CD4-positive, alpha-beta T cell treated with Interleukin-12 subunit alpha and Interleukin-12 subunit beta, for 1 hour (primary cell): ENCODE measurements around the gene LUC7L2.
A peak's percentile ranks its signal among the peaks of the same experiment; 100 is the strongest.
"Not testable (repeated sequence)": the region's sequence is repeated elsewhere in the genome, so short reads cannot be mapped to it uniquely, and the experiment has no call there.

ENCODE experiments used
- DNase-seq: peaks from one replicate; pipeline ENCODE4 v3.0.0-alpha.2; 2020

The LUC7L2 gene, protein sequence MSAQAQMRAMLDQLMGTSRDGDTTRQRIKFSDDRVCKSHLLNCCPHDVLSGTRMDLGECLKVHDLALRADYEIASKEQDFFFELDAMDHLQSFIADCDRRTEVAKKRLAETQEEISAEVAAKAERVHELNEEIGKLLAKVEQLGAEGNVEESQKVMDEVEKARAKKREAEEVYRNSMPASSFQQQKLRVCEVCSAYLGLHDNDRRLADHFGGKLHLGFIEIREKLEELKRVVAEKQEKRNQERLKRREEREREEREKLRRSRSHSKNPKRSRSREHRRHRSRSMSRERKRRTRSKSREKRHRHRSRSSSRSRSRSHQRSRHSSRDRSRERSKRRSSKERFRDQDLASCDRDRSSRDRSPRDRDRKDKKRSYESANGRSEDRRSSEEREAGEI

GRCh38 chr7:139359366-139360209 lies at the start of gene LUC7L2:
Gene LUC7L2 (plus strand): TSS chr7:139359894. CDS start chr7:139360262, 368 bp downstream.
- DNase-seq = peak; percentile 99

- no peak for DNase-seq
These were observed 41.7 kb upstream of the LUC7L2 start for GRCh38 chr7:139317939-139318505.

DNA sequence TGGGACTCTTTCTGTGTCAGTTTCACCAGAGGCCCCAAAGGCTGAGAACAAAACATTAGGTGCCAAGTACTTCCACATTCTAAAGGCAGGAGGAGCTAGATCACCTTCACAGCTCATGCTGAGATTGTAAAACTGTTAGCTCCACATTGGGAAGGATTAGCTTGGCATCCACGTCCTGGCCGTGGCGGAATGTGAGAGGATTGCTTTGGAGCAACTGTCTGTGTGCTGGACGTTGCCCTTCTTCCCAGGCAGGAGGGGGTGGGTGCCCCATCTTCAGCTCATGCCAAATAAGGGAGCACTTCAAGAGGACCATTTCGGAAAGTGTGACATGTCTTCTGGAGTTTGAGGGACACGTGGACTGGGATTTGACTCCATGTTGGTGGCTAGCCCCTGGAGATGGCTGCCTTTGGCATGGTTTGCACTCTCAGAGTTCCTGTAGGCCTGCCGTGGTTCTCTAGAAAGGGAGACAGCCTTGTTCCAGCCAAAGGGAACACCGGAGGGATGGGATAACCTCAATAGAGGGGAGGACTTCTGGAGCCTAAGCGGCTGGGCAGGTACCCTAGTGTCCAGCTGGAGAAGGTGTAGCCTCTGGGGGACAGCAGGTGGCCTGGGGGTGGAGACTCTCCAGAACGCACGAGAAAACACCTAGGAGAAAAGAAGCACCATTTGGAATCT lies 38.5 kb upstream of the LUC7L2 start:
- no peak for DNase-seq

- DNase-seq = not testable (repeated sequence)
These were observed 35.0 kb upstream of the LUC7L2 start for GRCh38 chr7:139324709-139325108.

DNA sequence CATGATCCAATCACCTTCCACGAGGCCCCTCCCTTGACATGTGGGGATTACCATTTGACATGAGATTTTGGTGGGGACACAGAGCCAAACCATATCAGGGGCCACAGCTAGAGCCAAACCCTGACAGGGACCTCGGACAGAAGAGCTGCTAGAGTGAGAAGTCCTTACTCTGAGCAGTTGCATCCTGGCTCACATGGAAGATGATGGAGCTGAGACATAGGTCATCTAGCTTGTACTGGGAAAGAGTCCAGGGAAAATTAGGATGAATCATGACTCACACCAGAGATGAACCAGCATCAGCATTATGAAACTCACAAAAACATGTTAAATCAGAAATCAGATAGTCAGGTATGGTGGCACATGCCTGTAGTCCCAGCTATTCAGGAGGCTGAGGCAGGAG lies 31.3 kb upstream of the LUC7L2 start:
- DNase-seq = no peak

GRCh38 chr7:139329119-139329518 lies 30.6 kb upstream of the LUC7L2 start:
- DNase-seq = no peak

DNA sequence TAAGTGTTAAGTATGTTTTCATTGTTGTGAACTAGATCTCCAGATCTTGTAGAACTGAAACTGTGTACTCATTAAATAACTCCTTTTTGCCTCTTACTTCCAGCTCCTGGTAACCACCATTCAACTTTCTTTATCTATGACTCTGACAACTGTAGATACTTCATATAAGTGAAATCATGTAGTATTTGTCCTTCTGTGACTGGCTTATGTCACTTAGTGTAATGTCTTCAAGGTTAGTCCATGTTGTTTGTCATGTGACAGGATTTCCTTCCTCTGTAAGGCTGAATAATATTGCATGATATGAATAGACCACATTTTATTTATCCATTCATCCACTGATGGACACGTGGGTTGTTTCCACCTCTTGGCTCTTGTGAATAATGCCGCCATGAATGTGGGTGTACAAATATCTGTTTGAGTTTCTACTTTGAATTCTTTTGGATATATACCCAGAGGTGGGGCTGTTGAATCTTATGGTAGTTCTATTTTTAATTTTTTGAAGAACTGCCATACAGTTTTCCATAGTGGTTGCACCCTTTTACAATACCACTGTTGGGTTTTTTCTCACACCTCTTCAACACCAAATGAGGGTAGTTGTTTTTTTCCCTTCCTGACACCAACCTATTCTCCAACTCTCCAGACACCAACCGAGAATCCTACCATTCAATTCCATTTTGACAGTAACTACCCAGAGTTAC lies 29.2 kb upstream of the LUC7L2 start:
- no peak for DNase-seq

GRCh38 chr7:139332697-139333359 lies 26.9 kb upstream of the LUC7L2 start:
- DNase-seq = no peak

DNA sequence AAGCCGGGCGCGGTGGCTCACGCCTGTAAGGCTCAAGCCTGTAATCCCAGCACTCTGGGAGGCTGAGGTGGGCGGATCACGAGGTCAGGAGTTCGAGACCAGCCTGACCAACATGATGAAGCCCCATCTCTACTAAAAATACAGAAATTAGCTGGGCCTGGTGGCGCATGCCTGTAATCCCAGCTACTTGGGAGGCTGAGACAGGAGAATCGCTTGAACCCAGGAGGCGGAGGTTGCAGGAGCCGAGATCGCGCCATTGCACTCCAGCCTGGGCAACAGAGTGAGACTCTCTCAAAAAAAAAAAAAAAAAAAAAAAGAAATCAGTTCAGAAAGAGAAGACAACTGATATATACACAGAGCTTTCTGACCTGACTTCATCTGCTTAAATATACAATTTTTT lies 26.3 kb upstream of the LUC7L2 start:
- not testable (repeated sequence) for DNase-seq

DNA sequence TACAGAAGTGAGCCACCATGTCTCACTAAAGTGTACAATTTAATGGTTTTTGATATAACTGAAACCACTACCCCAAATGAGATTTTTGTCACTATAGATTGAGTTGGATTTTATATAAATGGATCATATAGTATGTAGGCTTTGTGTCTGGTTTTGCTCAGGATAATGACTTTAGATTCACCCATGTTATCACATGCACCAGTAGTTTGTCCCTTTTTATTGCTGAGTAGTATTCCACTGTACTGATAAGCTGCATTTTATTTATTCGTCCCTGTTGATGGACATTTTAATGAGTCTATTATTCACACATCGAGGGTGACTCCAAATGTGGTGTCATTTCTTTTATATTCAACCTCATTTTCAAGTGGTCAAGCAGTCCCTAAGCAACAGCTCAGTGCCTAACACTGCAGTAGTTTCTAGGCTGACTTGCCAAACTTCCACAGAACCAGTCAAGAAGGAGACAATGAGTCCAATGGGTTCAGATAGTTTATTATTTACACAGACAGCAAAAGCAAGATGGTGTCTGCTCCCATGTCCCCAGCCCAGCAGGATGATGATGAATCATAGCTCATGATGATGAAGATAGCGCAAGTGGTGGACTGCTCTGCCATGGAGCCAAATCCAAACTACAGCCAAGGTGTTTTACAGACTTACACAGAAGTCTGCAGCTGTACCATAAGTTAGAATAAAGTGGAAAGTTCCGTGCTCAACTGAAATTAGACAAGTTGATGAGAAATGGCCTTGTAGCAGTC lies 25.1 kb upstream of the LUC7L2 start:
- DNase-seq = no peak

DNA sequence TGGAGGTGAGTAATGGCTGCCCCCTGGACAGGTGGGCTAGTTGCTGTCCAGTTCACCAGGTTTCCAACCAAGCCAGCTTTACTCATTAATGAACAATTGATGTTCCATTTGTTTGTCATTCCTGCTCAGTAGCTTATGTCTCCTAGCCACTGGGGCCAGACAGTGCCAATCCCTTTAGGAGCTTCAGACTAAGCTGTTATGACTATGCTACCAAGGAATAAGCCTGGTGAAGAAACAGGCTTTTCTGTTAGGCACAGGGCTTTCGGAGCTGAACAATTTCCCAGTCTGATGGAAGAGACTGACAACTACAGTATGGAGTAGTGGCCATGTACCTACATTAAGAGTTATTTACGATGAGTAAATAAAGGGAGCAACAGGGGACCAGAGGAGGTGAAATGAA lies 20.7 kb upstream of the LUC7L2 start:
- DNase-seq = no peak

- DNase-seq = peak; percentile 13
These were observed 20.0 kb upstream of the LUC7L2 start for GRCh38 chr7:139339698-139340036.

DNA sequence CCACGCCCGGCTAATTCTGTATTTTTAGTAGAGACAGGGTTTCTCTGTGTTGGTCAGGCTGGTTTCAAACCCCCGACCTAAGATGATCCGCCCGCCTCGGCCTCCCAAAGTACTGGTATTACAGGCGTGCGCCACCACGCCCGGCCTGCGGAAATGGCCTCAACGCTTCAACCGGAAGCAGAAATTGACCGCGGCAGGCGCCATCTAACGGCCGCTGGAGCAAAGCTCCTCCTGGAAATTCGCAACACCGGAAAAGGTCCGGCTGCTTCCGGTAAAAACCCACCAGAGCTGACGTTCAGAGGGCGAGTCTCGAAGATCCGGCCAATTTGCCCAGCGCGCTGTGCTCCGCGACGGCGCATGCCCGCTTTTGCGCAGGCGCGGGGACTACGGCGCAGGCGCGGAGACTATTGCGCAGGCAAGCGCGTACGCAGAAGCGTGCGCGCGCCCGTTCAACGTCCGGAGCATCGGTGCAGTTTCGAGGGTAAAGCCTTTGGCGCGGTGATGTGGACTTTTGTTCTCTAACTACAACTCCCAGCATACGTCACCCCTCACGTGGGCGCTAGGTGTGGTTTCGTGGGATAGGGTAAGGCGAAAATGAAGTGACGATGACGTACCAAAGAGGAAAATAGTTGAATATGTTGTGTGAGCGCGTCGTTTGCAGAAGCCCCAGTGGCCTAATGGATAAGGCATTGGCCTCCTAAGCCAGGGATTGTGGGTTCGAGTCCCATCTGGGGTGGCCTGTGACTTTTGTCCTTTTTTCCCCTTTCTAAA lies 19.5 kb upstream of the LUC7L2 start:
- DNase-seq = peak; percentile 99

DNA sequence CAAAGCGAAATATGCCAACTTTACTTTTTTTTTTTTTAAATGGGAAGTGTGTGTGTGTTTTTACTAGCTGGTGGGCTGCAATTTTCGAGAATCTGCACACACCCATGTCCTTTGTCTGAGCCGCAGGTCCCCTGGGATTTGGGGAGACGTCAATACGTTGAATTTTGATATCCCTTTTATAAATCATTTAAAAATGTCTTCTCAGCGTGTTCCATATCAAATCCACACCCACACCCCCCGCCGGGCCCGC lies 19.0 kb upstream of the LUC7L2 start:
- DNase-seq = no peak

DNA sequence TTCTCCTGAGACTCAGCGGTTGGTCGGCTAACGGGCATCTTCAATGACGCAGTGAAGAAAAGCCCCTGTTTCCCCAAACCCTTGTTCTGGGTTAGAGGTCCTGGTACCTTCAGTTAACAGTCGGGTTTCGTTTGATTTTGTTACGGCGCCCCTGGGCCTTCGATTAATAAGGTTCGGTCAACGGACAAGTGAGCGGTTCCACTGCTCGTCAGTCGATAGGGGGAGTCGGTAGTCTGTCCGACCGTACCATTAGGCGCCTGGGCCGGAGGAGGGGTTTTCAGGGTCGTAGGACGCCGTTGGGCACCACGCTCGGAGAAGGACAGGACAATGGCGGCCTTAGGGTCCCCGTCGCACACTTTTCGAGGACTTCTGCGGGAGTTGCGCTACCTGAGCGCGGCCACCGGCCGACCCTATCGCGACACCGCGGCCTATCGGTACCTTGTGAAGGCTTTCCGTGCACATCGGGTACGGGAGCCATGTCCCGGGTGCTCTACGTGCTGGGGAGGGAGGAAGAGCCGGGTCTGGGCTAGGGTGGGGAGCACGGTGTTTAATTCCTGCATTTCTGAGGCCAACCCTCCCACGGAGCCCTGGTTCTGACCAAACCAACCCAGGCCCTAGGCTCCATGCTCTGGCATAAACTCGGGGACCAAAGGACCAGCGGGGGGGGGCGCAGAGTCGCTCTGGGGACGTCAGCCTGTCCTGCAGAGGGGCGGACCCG lies 18.5 kb upstream of the LUC7L2 start, which contains the start of gene FMC1:
Gene FMC1 (plus strand): TSS at position 280 of the 718 bp plus-strand sequence. CDS start 48 bp downstream, at position 328.
- DNase-seq = peak; percentile 89

DNA sequence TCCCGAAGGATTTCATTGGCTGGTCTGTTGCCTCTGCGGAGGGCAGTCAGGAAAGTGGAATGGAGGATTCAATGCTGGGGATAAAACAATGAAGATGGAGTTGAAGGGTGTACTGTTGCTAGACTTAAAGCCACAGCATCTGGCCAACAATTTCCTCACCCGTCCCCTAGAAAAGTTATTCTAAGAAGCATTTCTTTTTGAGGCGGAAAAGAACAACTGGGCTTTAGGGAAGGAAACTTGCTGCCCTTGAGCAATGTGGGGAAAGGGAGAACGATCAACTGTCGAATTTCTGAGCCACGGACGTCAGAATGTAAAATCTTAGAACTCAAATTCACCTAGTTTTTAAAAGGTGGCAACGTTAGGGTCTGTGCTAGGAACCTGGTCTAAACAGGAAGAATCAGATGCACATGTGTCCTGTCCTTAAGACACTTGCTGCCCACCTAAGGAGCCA lies 17.9 kb upstream of the LUC7L2 start:
- no peak for DNase-seq

GRCh38 chr7:139345042-139345441 lies 14.7 kb upstream of the LUC7L2 start:
- DNase-seq = no peak

DNA sequence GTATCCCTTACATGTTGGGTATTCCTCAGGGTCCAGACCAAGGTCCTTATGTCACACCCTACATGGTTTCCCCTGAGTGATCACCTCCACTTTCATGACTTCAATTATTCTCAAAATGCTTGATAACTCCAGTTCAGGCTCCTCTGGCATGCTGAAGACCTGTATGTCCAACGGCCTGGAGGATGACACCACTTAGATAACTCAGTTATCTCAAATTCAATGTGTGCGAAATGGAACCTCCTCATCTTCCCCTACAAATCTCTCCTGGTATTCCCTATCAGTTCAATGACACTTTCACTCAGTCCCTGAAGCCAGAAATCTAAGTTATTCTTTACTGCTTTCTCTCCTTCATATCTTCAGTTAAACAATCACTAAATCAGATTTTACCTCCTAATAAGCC lies 8.7 kb upstream of the LUC7L2 start:
- no peak for DNase-seq

DNA sequence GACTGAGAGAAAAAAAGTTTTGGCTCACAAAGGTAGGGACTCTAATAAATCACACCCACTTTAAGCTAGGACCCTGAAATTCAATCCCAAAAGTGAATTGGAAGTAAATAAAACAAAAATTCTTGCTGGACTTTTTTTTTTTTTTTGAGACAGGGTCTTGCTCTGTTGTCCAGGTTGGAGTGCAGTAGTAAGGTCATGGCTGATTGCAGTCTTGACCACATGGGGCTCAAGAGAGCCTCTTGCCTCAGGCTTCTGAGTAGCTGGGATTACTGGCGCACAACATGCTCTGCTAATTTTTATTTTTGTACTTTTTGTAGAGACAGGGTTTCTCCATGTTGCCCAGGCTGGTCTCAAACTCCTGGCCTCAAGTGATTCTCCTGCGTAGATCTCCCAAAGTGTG lies 5.0 kb upstream of the LUC7L2 start:
- DNase-seq = no peak

- DNase-seq = no peak
These were observed 4.4 kb upstream of the LUC7L2 start for GRCh38 chr7:139355320-139355719.
